OCI-LY7 (cell line): Measurements from ENCODE around the gene ERCC6. TPM values are rescaled to one million over a fixed set of nuclear protein-coding genes. Genes with fewer than 3 reads are reported as not detected.

ENCODE experiments used
- BruUV-seq: library from RNA; stranded (reverse); fragments of 400-500 nt; replicated peaks from 2 replicates; lab custom pipeline; 2021; lab: Mats Ljungman, UMichigan
- CTCF ChIA-PET: fragments of 300-600 bp; sonication (Branson Sonifier 250); formaldehyde crosslinking; loops from one replicate; lab custom pipeline; 2022; ENCODE audit warnings: antibody characterized with exemption; ENCODE audit not compliant: unreplicated experiment; lab: Charles Lee
- POLR2A ChIA-PET: fragments of 300-600 bp; sonication (Branson Sonifier 250); formaldehyde crosslinking; loops from one replicate; lab custom pipeline; 2022; ENCODE audit warnings: antibody characterized with exemption; lab: Charles Lee
- DNase-seq: peaks from one replicate; pipeline ENCODE4 v3.0.0-alpha.2; 2015; ENCODE audit warnings: low spot score
- H2AFZ ChIP-seq: fragments of 200-600 bp; sonication (generic), shearing (Covaris generic); 2 replicates; pipeline ENCODE4 v1.6.1; 2014; ENCODE audit warnings: mild to moderate bottlenecking, antibody characterized with exemption, low read length, moderate library complexity
- H3K27ac ChIP-seq: fragments of 200-600 bp; sonication (generic); 2 replicates; pipeline ENCODE4 v1.5.1; 2014; ENCODE audit warnings: mixed run types, low read depth, mild to moderate bottlenecking, moderate library complexity, low read length, inconsistent platforms; ENCODE audit not compliant: poor library complexity, severe bottlenecking
- H3K36me3 ChIP-seq: fragments of 200-600 bp; sonication (generic); 2 replicates; pipeline ENCODE4 v1.6.1; 2014; ENCODE audit warnings: mild to moderate bottlenecking, antibody characterized with exemption, low read length, moderate library complexity, mixed read lengths; ENCODE audit not compliant: insufficient read depth
- H3K4me1 ChIP-seq: fragments of 200-600 bp; sonication (generic); 2 replicates; pipeline ENCODE4 v1.5.1; 2014; ENCODE audit warnings: mild to moderate bottlenecking, low read length; ENCODE audit not compliant: insufficient read depth, poor library complexity, severe bottlenecking
- H3K4me2 ChIP-seq: fragments of 200-600 bp; sonication (generic); 2 replicates; pipeline ENCODE4 v1.6.1; 2014; ENCODE audit warnings: mild to moderate bottlenecking, low read length
- H3K4me3 ChIP-seq: fragments of 200-600 bp; sonication (generic); 2 replicates; pipeline ENCODE4 v1.5.1; 2014; ENCODE audit warnings: mild to moderate bottlenecking, low read depth, low read length; ENCODE audit not compliant: poor library complexity, severe bottlenecking
- H3K79me2 ChIP-seq: fragments of 200-600 bp; sonication (generic); 2 replicates; pipeline ENCODE4 v1.6.1; 2016; ENCODE audit warnings: low read depth, mild to moderate bottlenecking, low read length, moderate library complexity, mixed read lengths; ENCODE audit not compliant: insufficient read depth
- H3K9me2 ChIP-seq: fragments of 200-600 bp; sonication (generic); 2 replicates; pipeline ENCODE4 v1.6.1; 2016; ENCODE audit warnings: mild to moderate bottlenecking, low read length, mixed read lengths; ENCODE audit not compliant: insufficient read depth
- H3K9me3 ChIP-seq: fragments of 200-600 bp; sonication (generic); 2 replicates; pipeline ENCODE4 v1.6.1; 2014; ENCODE audit warnings: mild to moderate bottlenecking, mixed run types, low read length, mixed read lengths
- H4K20me1 ChIP-seq: fragments of 200-600 bp; sonication (generic); 2 replicates; pipeline ENCODE4 v1.6.1; 2014; ENCODE audit warnings: mild to moderate bottlenecking, antibody characterized with exemption, low read length, moderate library complexity, mixed read lengths; ENCODE audit not compliant: insufficient read depth
- EZH2phosphoT487 ChIP-seq: fragments of 200-600 bp; sonication (generic); IDR thresholded peaks from 2 replicates; pipeline ENCODE4 v1.6.1; 2018; ENCODE audit warnings: low read depth, borderline replicate concordance, mild to moderate bottlenecking, mixed run types, antibody characterized with exemption, low read length, moderate library complexity, mixed read lengths
- intact Hi-C: fragments of 100-400 bp; cut with micrococcal nuclease; formaldehyde crosslinking; loops from one replicate; pipeline ENCODE4 v1.10.0; 2022; ENCODE audit not compliant: unreplicated experiment
- total RNA-seq, 2 experiments: library from RNA; depleted of rRNA in 1 of 2; stranded (reverse); fragments of >200 nt in 1 of 2; shearing (Covaris generic) in 1 of 2; gene quantifications; 2 replicates each; pipeline ENCODE4 v1.2.3, GENCODE V29; 2014 to 2022
- TF ChIP-seq, protein P1 (sequence below): fragments of 200-600 bp; sonication (generic); conservative IDR thresholded peaks from 2 replicates; pipeline ENCODE4 v1.5.1; 2014; ENCODE audit warnings: mild to moderate bottlenecking, antibody characterized with exemption, low read length, moderate library complexity, mixed read lengths

Gene ERCC6
- total RNA-seq, 2 experiments from 2014 or later, result 7.8 to 25.7 TPM

DNA sequence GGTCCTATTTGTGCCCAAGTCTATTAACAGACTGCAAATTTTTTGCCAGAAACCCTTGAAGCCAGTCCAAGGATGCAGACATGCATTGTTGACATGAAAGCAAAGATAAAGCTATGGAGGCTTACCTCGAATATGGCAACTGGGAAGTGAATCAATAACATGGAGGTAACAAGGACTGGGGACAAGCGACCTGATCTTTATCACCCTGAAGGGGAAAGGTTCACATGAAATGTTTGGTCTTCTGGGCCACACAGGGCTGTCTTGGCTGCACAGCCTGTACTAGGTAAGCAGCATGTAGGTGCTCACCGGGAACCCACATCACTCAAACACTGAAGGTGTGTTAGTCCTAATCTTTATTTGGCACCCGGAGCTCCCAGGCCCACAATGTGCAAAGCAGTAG is 17.9 kb downstream of the ERCC6 start:
- Histone ChIP-seq H3K79me2 (no peaks in the 10 kb centered on the region), H4K20me1 (no peaks in the 10 kb centered on the region), H3K9me3 (no peaks in the 10 kb centered on the region), H3K4me1 (no peaks in the 10 kb centered on the region), H3K36me3 (peaks cover 25% of the 10 kb centered on the region; the same call in 1 of the 2 replicates), H3K9me2 (no peaks in the 10 kb centered on the region), H2AFZ (no peak overlapping the region), H3K27ac (no peak overlapping the region), H3K4me2 (no peak overlapping the region), H3K4me3 (no peak overlapping the region)
- ChIA-PET POLR2A (interaction anchor here (0.7 to 1.9 kb wide), 2 partner anchors 14 to 1089 kb away, joined by 3 to 5 read pairs; no protein-coding TSS in a partner anchor), CTCF (no interaction called here)
- DNase-seq, result no peak
- no TSS peak for BruUV-seq
- intact Hi-C loops, result no loop called here
- TF ChIP-seq, protein P1, sequence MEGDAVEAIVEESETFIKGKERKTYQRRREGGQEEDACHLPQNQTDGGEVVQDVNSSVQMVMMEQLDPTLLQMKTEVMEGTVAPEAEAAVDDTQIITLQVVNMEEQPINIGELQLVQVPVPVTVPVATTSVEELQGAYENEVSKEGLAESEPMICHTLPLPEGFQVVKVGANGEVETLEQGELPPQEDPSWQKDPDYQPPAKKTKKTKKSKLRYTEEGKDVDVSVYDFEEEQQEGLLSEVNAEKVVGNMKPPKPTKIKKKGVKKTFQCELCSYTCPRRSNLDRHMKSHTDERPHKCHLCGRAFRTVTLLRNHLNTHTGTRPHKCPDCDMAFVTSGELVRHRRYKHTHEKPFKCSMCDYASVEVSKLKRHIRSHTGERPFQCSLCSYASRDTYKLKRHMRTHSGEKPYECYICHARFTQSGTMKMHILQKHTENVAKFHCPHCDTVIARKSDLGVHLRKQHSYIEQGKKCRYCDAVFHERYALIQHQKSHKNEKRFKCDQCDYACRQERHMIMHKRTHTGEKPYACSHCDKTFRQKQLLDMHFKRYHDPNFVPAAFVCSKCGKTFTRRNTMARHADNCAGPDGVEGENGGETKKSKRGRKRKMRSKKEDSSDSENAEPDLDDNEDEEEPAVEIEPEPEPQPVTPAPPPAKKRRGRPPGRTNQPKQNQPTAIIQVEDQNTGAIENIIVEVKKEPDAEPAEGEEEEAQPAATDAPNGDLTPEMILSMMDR, result no peak
- no peak for TF ChIP-seq EZH2phosphoT487

DNA sequence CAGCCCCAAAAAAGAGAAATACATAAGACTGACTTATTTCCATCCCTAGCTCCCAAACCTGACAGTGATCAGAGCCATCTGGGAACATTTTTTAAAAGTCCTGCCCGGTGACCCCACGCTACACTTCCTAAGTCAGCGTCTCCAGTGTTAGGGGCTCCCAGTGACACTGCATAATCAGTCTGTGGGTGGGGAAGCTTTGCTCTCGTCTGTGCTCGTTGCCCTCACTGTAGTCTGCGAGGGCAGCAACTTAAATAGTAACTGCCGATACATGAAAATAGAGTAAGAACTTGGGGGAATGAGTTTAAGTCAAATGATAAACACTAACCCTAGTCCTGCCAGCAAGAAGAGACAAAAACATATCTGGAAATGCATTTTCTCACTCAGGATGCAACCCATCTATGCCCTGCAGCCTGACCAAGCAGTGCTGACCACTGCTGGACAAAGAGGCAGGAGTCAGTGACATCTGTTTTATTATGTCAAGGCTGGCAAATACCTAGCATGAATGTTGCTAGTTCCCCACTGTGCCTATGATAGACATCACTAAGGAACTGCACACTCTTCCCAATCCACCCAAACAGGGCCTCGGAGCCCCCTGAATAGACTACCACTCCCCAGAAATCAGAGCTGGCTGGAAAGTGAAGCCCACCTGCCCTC is 18.7 kb downstream of the ERCC6 start:
- H2AFZ ChIP-seq, result no peak overlapping the region
- H3K9me2 ChIP-seq, result no peaks in the 10 kb centered on the region
- ChIA-PET CTCF (no interaction called here), POLR2A (interaction anchor here (0.5 to 1.9 kb wide), 3 partner anchors 9 to 861 kb away, joined by 3 to 5 read pairs (median 3); no protein-coding TSS in a partner anchor)
- H3K4me1 ChIP-seq, result no peaks in the 10 kb centered on the region
- BruUV-seq, result no TSS peak
- no peak overlapping the region for H3K27ac ChIP-seq
- DNase-seq, result no peak
- H4K20me1 ChIP-seq, result no peaks in the 10 kb centered on the region
- intact Hi-C loops, result no loop called here
- H3K79me2 ChIP-seq, result no peaks in the 10 kb centered on the region
- TF ChIP-seq EZH2phosphoT487, result no peak
- TF ChIP-seq, protein P1, result no peak
- no peak overlapping the region for H3K4me3 ChIP-seq
- peaks cover 19% of the 10 kb centered on the region; the same call in 1 of the 2 replicates for H3K36me3 ChIP-seq
- H3K4me2 ChIP-seq, result no peak overlapping the region
- no peaks in the 10 kb centered on the region for H3K9me3 ChIP-seq

DNA sequence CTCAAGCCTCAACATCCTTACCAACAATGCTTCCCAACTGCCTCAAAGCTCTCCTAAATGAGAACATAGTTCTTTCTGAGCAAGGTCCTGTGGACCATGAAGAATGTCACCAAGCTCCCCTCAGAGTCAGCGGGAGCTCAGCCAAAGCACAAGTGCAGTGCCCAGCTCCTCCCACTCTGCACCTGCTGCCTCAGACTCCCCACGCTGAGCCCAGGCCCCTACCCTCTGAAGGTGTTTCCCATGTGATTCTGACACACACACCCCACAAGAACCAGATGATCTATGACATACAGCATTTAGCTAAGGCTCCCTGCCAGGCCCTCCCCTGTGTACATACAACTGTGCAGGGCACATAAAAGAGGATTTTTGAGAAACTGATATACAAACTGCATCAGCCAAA is 19.2 kb downstream of the ERCC6 start:
- Histone ChIP-seq H3K27ac (no peak overlapping the region), H2AFZ (no peak overlapping the region), H3K4me3 (no peak overlapping the region), H3K4me1 (no peaks in the 10 kb centered on the region), H3K9me2 (no peaks in the 10 kb centered on the region), H4K20me1 (no peaks in the 10 kb centered on the region), H3K36me3 (peaks cover 14% of the 10 kb centered on the region; the same call in 1 of the 2 replicates), H3K79me2 (no peaks in the 10 kb centered on the region), H3K9me3 (no peaks in the 10 kb centered on the region), H3K4me2 (no peak overlapping the region)
- no peak for TF ChIP-seq EZH2phosphoT487
- TF ChIP-seq, protein P1, result no peak
- intact Hi-C loops, result loop anchor here (10.0 kb wide), 1 partner anchor 325 kb away; no protein-coding TSS in a partner anchor
- POLR2A ChIA-PET, result interaction anchor here (0.5 to 0.7 kb wide), 2 partner anchors 12 to 861 kb away, joined by 3 read pairs; no protein-coding TSS in a partner anchor
- no peak for DNase-seq
- BruUV-seq, result no TSS peak
- CTCF ChIA-PET, result no interaction called here
